VCaP (cell line): Measurements from ENCODE around the gene TXK.
"Not testable (repeated sequence)": the region's sequence is repeated elsewhere in the genome, so short reads cannot be mapped to it uniquely, and the experiment has no call there.

Experiments
- H3K27ac ChIP-seq: fragments of 450-650 bp; 2 replicates; pipeline ENCODE4 v1.5.1; 2017
- TF ChIP-seq, protein P1 (sequence below): fragments of 450-650 bp; conservative IDR thresholded peaks from 2 replicates; pipeline ENCODE4 v1.5.1; 2017; ENCODE audit warnings: mild to moderate bottlenecking, moderate library complexity

TXK gene

DNA sequence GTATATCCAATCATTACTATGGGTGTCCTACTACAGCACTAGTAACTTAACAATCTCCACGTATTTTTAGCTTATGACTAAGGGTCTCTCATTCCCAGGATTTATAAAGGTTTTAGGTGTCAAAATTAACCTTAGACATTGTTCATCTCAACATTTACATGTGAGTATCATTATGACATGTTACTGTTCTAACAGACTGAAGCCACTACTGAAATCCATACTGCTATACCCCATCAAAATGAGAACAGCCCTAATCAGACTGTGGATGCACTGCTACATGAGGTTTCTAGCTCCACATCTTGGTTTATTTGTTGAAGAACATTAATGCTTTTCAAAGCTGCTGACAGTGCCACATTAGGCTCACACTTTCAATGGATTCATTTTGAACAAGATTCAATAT lies 35.6 kb upstream of the TXK start:
- no peak overlapping the region for H3K27ac ChIP-seq
- TF ChIP-seq, protein P1, sequence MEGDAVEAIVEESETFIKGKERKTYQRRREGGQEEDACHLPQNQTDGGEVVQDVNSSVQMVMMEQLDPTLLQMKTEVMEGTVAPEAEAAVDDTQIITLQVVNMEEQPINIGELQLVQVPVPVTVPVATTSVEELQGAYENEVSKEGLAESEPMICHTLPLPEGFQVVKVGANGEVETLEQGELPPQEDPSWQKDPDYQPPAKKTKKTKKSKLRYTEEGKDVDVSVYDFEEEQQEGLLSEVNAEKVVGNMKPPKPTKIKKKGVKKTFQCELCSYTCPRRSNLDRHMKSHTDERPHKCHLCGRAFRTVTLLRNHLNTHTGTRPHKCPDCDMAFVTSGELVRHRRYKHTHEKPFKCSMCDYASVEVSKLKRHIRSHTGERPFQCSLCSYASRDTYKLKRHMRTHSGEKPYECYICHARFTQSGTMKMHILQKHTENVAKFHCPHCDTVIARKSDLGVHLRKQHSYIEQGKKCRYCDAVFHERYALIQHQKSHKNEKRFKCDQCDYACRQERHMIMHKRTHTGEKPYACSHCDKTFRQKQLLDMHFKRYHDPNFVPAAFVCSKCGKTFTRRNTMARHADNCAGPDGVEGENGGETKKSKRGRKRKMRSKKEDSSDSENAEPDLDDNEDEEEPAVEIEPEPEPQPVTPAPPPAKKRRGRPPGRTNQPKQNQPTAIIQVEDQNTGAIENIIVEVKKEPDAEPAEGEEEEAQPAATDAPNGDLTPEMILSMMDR, result no peak

DNA sequence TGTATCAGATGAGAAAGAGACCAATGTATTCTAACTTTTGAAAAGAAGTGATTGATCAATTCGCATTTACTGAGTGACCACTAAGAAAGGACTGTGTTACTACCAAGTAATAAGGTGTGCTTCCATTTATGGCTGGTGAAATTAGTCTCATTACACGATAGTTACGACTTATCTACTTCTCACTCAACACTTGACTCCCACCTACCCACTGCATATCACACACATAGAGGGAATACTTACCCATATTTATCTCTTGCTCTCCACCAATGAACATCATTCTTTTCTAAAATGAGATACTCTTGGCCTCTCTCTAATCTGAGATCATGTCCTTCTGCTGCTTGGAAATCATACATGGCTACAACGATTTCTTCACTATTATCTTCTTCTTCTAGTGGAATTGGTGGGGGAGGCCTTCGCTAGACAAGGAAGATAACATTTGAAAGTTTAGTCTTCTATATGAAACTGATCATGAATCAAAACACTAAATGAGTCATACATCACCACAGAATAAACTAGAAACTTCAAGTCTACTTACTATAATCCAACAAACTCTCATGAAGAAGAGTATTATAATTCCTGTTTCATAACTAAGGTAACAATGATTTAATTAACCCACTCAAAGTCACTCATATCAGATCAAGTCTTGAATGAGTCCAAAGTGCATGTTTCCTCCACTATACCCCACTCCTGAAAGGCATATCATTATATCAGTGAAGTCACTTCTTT lies 33.7 kb upstream of the TXK start:
- TF ChIP-seq, protein P1, result no peak

DNA sequence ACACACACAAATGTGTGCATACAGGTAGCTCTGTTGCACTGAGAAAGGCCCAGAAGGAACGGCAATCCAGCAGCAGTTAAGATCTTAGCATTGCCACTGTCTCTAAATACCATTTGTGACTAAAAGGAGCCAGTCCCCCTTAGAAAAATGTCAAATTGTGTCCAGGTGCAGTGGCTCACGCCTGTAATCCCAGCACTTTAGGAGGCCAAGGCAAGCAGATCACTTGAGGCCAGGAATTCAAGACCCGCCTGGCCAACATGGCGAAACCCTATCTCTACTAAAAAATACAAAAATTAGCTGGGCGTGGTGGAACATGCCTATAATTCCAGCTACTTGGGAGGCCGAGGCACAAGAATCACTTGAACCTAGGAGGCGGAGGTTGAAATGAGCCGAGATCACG lies 30.5 kb upstream of the TXK start:
- not testable (repeated sequence) for H3K27ac ChIP-seq

More for the DNA sequence above, 33.7 kb upstream of the TXK start:
- H3K27ac ChIP-seq, result no peak overlapping the region

DNA sequence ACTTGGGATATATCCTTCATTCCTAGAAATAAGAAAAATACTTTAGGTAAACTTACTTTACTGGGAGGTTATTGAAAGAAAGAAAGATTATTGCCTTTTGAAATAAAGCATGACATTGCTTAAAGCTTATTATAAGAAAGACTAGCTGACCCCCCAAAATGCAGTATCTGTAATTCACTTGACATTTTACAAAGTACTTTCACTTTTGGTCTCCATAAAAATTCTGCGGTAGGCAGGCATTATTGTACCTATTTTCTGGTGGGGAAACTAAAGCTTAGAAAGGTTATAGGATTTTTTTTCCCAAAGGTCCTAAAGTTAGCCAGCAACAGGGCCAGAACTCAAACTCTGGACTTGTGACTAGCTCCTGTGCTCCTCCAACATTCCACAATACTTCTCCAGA lies 29.7 kb upstream of the TXK start:
- no peak overlapping the region for H3K27ac ChIP-seq
- TF ChIP-seq, protein P1, result no peak

DNA sequence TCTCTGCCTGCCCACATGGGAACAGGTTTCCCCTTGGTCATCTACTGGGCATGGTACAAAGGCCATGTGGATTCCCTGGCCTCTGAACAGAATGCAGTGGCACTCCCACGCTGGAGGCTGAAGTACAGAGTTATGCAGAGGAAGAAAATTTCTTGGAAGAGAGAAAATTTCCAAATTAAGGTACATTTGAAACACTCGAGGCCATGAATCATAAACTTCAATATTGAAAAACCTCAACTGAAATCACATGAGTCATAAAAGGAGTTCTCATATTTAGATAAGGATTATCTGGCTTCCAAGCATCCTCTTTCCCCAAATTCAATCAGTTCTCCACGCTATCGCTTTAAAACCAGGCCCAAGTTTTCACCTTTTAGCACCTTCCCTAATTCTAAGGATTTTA lies 28.1 kb upstream of the TXK start:
- TF ChIP-seq, protein P1, result no peak
- no peak overlapping the region for H3K27ac ChIP-seq

DNA sequence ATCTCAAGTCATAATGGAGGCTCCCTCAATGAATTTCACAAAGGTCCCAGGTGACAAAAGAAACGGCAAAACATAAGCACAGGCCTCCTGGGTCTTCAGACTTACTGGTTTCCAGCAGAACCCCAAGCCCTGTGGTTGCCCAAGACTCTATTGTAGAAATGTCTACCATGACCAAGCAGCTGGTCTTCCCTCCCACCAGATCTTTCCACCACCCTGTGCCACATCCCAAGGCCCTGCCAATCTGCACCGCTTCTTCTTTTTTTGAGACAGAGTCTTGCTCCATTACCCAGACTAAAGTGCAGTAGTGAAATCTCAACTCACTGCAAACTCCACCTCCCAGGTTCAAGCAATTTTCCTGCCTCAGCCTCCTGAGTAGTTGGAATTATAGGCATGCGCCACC lies 23.2 kb upstream of the TXK start:
- no peak overlapping the region for H3K27ac ChIP-seq
- TF ChIP-seq, protein P1, result no peak

DNA sequence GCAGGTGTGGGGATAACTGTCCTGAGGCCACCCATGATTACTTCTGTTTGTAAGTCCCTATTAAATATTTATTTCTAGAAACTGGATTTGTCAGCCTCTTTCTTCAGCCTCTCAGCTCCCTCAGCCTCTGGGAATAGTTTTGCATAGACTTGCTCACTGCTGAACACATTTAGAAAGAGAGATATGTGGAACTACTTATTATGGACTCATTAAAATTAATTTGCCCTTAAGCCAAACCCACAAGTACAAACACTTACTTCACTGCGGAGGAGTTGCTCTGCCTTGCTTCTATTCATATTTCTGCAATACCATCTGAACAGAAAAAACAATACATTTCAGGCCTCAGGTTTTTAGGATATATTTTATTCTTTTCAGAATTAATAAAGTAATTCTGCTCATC lies 22.4 kb upstream of the TXK start:
- TF ChIP-seq, protein P1, result no peak
- H3K27ac ChIP-seq, result no peak overlapping the region

DNA sequence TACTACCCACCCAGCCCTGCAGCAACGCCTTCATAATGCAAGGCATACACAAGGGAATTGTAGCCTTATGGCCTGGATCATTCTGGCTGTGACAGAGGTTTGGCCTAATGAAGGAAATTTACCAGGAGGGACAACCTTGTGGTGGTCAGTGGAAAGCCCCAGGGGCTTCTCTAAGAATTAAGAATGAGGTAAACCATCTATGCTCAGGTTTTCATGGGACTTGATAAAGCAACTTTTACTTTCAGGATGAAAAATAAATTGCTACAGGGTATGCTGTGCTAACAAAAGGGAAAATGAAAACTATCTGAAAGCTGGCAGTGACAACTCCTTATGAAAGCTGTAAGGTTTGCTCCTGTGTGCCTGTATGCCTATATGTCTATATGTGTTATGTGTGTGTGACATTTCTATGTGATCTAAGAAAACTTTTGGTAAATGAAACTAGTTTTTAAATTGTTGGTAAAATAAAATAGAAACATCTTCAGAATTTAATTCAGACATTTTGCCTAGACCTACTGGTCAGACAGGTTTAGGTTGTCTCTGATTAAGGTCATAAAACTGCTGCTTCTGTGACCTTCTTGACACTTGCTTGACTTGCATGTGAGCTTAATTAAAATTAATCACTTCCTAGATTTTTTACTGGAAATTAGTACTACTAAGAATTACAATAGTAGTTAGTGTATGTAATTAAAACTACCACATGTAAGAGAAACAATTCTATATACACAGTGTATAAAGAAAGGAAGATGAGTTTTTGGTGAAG lies 19.9 kb upstream of the TXK start:
- no peak overlapping the region for H3K27ac ChIP-seq
- TF ChIP-seq, protein P1, result no peak
